DMS153 treated with DMSO at 0.1 percent for 48 hours (cell line): ENCODE data around the gene EXOSC3.
"Not testable (repeated sequence)": the region's sequence is repeated elsewhere in the genome, so short reads cannot be mapped to it uniquely, and the experiment has no call there.

Experiments used
- DNase-seq: peaks from one replicate; lab custom pipeline; 2025; ENCODE audit not compliant: unreplicated experiment; lab: John Stamatoyannopoulos, UW

EXOSC3 gene

GRCh38 chr9:37784616-37785483 is at the start of gene EXOSC3:
TSS of gene EXOSC3 (minus strand) at chr9:37785064. CDS start at chr9:37785044, 20 bp downstream.
- DNase-seq = peak; percentile 67

GRCh38 chr9:37827483-37828165 is 42.8 kb upstream of the EXOSC3 start:
- DNase-seq = no peak

- not testable (repeated sequence) for DNase-seq
Observed at GRCh38 chr9:37825174-37825573, 40.3 kb upstream of the EXOSC3 start.

- no peak for DNase-seq
Observed at GRCh38 chr9:37820142-37820541, 35.3 kb upstream of the EXOSC3 start.

- no peak for DNase-seq
Observed at GRCh38 chr9:37818849-37819248, 34.0 kb upstream of the EXOSC3 start.

GRCh38 chr9:37812773-37813379 is 28.0 kb upstream of the EXOSC3 start:
- no peak for DNase-seq

- DNase-seq = no peak
Observed at GRCh38 chr9:37811906-37812476, 27.1 kb upstream of the EXOSC3 start.

GRCh38 chr9:37809676-37810075 is 24.8 kb upstream of the EXOSC3 start:
- DNase-seq = not testable (repeated sequence)

GRCh38 chr9:37806271-37806670 is 21.4 kb upstream of the EXOSC3 start:
- no peak for DNase-seq

- DNase-seq = no peak
Observed at GRCh38 chr9:37801959-37802711, 17.3 kb upstream of the EXOSC3 start.

- DNase-seq = no peak
Observed at GRCh38 chr9:37801287-37801850, 16.5 kb upstream of the EXOSC3 start.

- peak; percentile 74 for DNase-seq
Observed at GRCh38 chr9:37800631-37801286, 15.9 kb upstream of the EXOSC3 start, which contains the start of gene DCAF10. TSS of gene DCAF10 (plus strand) at chr9:37800797. CDS start at chr9:37800867, 70 bp downstream.

GRCh38 chr9:37798677-37799076 is 13.8 kb upstream of the EXOSC3 start:
- DNase-seq = no peak

- DNase-seq = no peak
Observed at GRCh38 chr9:37796232-37796631, 11.4 kb upstream of the EXOSC3 start.

GRCh38 chr9:37792122-37792521 is 7.3 kb upstream of the EXOSC3 start:
- no peak for DNase-seq

GRCh38 chr9:37790096-37790495 is 5.2 kb upstream of the EXOSC3 start:
- no peak for DNase-seq

- no peak for DNase-seq
Observed at GRCh38 chr9:37788332-37788731, 3.5 kb upstream of the EXOSC3 start.

- no peak for DNase-seq
Observed at GRCh38 chr9:37787059-37787458, 2.2 kb upstream of the EXOSC3 start.

- no peak for DNase-seq
Observed at GRCh38 chr9:37784291-37784615, 611 bp downstream of the EXOSC3 start.

GRCh38 chr9:37778534-37778933 is 6.3 kb downstream of the EXOSC3 start:
- no peak for DNase-seq
